Activated T-cell treated with anti-CD3 and anti-CD28 coated beads for 48 hours (primary cell): ENCODE results near the gene AP3D1.
A peak's percentile ranks its signal among the peaks of the same experiment; 100 is the strongest.

Source experiments
- DNase-seq: peaks from one replicate; pipeline ENCODE4 v3.0.0-alpha.2; 2020; ENCODE audit warnings: low read depth

Gene AP3D1

GRCh38 chr19:2084993-2085720, 66.2 kb downstream of the AP3D1 start:
- peak; percentile 87 for DNase-seq

- peak; percentile 58 for DNase-seq
Measured at GRCh38 chr19:2083174-2083854, 68.1 kb downstream of the AP3D1 start.

- peak; percentile 34 for DNase-seq
Measured at GRCh38 chr19:2081873-2082810, 69.2 kb downstream of the AP3D1 start.

- no peak for DNase-seq
Measured at GRCh38 chr19:2080336-2080988, 70.9 kb downstream of the AP3D1 start.

GRCh38 chr19:2079865-2080301, 71.5 kb downstream of the AP3D1 start:
- DNase-seq = no peak

- no peak for DNase-seq
Measured at GRCh38 chr19:2079076-2079864, 72.1 kb downstream of the AP3D1 start.

- no peak for DNase-seq
Measured at GRCh38 chr19:2077833-2078619, 73.3 kb downstream of the AP3D1 start.

GRCh38 chr19:2077398-2077797, 74.0 kb downstream of the AP3D1 start:
- DNase-seq = no peak

- DNase-seq = no peak
Measured at GRCh38 chr19:2076526-2076944, 74.8 kb downstream of the AP3D1 start.

GRCh38 chr19:2072757-2073551, 78.4 kb downstream of the AP3D1 start:
- DNase-seq = no peak

- no peak for DNase-seq
Measured at GRCh38 chr19:2070986-2071673, 80.2 kb downstream of the AP3D1 start.

GRCh38 chr19:2070436-2070827, 80.9 kb downstream of the AP3D1 start:
- DNase-seq = no peak

GRCh38 chr19:2064788-2065524, 86.4 kb downstream of the AP3D1 start:
- DNase-seq = no peak

GRCh38 chr19:2064395-2064787, 87.0 kb downstream of the AP3D1 start:
- no peak for DNase-seq

GRCh38 chr19:2063824-2064223, 87.5 kb downstream of the AP3D1 start:
- DNase-seq = no peak

GRCh38 chr19:2062770-2063169, 88.6 kb downstream of the AP3D1 start:
- no peak for DNase-seq

- no peak for DNase-seq
Measured at GRCh38 chr19:2062389-2062729, 89.0 kb downstream of the AP3D1 start.
